NB4 (cell line): Measurements from ENCODE around the gene MPZL3.

Experiments
- MYC ChIP-seq: IDR thresholded peaks from 2 replicates; pipeline ENCODE4 v1.6.1; 2011; ENCODE audit warnings: low read depth, low read length
- POLR2A ChIP-seq: IDR thresholded peaks from 2 replicates; pipeline ENCODE4 v1.6.1; 2011; ENCODE audit warnings: mild to moderate bottlenecking; ENCODE audit not compliant: insufficient read length; ENCODE audit errors: extremely low read depth

DNA sequence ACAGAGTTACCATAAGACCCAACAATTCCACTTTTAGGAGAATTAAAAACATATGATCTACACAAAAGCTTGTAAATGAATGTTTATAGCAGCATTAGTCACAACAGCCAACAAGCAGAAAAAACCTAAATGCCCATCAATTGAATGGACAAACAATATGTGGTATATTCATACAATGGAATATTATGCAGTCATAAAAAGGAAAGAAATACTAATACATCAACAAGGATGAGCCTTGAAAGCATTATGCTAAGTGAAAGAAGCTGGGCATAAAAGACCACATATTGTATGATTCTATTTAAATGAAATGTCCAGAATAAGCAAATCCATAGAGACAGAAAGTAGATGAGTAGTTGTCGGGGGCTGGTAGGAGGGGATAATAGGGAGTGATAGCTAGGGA is 7.0 kb upstream of the MPZL3 start:
- TF ChIP-seq POLR2A (no peak), MYC (no peak)
